Spleen (tissue), 11 donors: ENCODE measurements around the gene RPL35. TPM values are rescaled to one million over a fixed set of nuclear protein-coding genes. Genes with fewer than 3 reads are reported as not detected.

ENCODE experiments used
- DNase-seq: peaks from one replicate; pipeline ENCODE4 v3.0.0-alpha.2; 2020
- H3K27ac ChIP-seq, 8 donors: fragments of 200-600 bp; sonication (generic) in 7 of 8; 1 replicate in 4 of 8; 2 replicates in 4 of 8; pipeline versions ENCODE4 v1.5.0 to v1.8.0; 2016 to 2021; ENCODE audit warnings: inconsistent platforms in 4 of 8, mild to moderate bottlenecking in 4 of 8, moderate library complexity in 1 of 8
- H3K27me3 ChIP-seq, 7 donors: fragments of 200-600 bp; sonication (generic) in 6 of 7; replicated peaks in 1 of 7; 1 replicate in 4 of 7; 2 replicates in 3 of 7; pipeline versions ENCODE4 v1.5.0 to v1.8.0; 2016 to 2021; ENCODE audit warnings: inconsistent platforms in 3 of 7, mild to moderate bottlenecking in 1 of 7
- H3K36me3 ChIP-seq, 6 donors: fragments of 200-600 bp; sonication (generic) in 5 of 6; 1 replicate in 4 of 6; 2 replicates in 2 of 6; pipeline versions ENCODE4 v1.5.0 to v1.8.0; 2016 to 2021; ENCODE audit warnings: inconsistent platforms in 2 of 6
- H3K4me1 ChIP-seq, 6 donors: fragments of 200-600 bp; sonication (generic) in 5 of 6; 1 replicate in 3 of 6; 2 replicates in 3 of 6; pipeline versions ENCODE4 v1.5.0 to v1.8.0; 2016 to 2021; ENCODE audit warnings: inconsistent platforms in 3 of 6
- H3K4me3 ChIP-seq, 8 donors: fragments of 200-600 bp; sonication (generic) in 7 of 8; 1 replicate in 4 of 8; 2 replicates in 4 of 8; pipeline versions ENCODE4 v1.5.0 to v1.8.0; 2016 to 2021; ENCODE audit warnings: inconsistent platforms in 4 of 8, mild to moderate bottlenecking in 4 of 8, moderate library complexity in 2 of 8
- H3K9me3 ChIP-seq, 8 donors: fragments of 200-600 bp; sonication (generic) in 7 of 8; 1 replicate in 4 of 8; 2 replicates in 4 of 8; pipeline versions ENCODE4 v1.5.0 to v1.8.0; 2016 to 2021; ENCODE audit warnings: inconsistent platforms in 4 of 8
- CTCF ChIP-seq, 11 experiments: fragments of 200-600 bp in 7 of 11; fragments of 450-650 bp in 4 of 11; sonication (generic) in 4 of 11; IDR thresholded peaks in 8 of 11; conservative IDR thresholded peaks in 3 of 11; 1 replicate in 7 of 11; 2 replicates in 4 of 11; pipeline versions ENCODE4 v1.4.0 to v1.8.0; 2016 to 2021; ENCODE audit warnings: antibody characterized with exemption in 11 of 11, inconsistent platforms in 4 of 11, mild to moderate bottlenecking in 1 of 11
- POLR2A ChIP-seq, 3 donors: fragments of 450-650 bp; IDR thresholded peaks; one replicate each; pipeline ENCODE4 v1.5.1; 2017; ENCODE audit warnings: antibody characterized with exemption in 3 of 3, mild to moderate bottlenecking in 1 of 3
- POLR2AphosphoS5 ChIP-seq, 3 donors: sonication (generic); formaldehyde crosslinking; IDR thresholded peaks; one replicate each; pipeline ENCODE4 v1.5.1; 2017; ENCODE audit warnings: antibody characterized with exemption in 3 of 3
- WGBS, 5 donors: extraction: QIAGEN DNeasy Blood & Tissue Kit in 3 of 5; methylation state at CpG; one replicate each; pipeline versions ENCODE4 v1.1.5 to v1.1.7; 2013 to 2018; 5-methylcytosine and 5-hydroxymethylcytosine counted together
- intact Hi-C: fragments of 100-400 bp; cut with DNase I; formaldehyde crosslinking; loops from one replicate; pipeline ENCODE4 v1.15.0; 2023; ENCODE audit warnings: low total_unique reads
- polyA plus RNA-seq, 3 donors: library from polyadenylated mRNA; stranded (reverse); fragments of 200-250 nt; gene quantifications; one replicate each; pipeline ENCODE4 v1.2.1, GENCODE V29; 2013
- total RNA-seq, 7 donors: library from RNA; depleted of rRNA in 3 of 7; stranded (reverse); fragments of >200 nt in 3 of 7; fragmentation: NEBNext Ultra II Directional in 4 of 7; extraction: Animal tissue kit (Norgen Biotek cat#: 25700) in 4 of 7; gene quantifications; one replicate each; pipeline versions ENCODE4 v1.1.0 to v1.2.1, GENCODE V29; 2016 to 2021
- donor health status: healthy with polysubstance abuse.
- donor health status: DM: no; HTN: no; CAD: no; lungs with moderate emphysema.
- donor health status: DM: no; HTN: no; CAD: no.
- donor health status: Bipolar disorder and iron deficiency.
- donor health status: healthy.
- donor health status: DM: no; HTN: no; CAD: no.
- donor health status: DM: yes; HTN: yes; CAD: no.

Gene RPL35
- total and polyA plus RNA-seq, 10 donors = 873 to 8,208 (median 1,050) TPM

GRCh38 chr9:124853605-124854143, 8.1 kb downstream of the RPL35 start:
- H3K9me3 ChIP-seq = no peaks in the 10 kb centered on the region
- no peaks in the 10 kb centered on the region for H3K27me3 ChIP-seq
- peak overlapping the region in 7 of 8 donors; percentile 20 to 70 (median 43) for H3K4me3 ChIP-seq
- 56 to 83% (median 72%) methylated on average over 7 to 11 of the region's 11 CpGs for WGBS, 5 donors
- TF ChIP-seq POLR2A (IDR thresholded peaks at IDR 0.05) = no peak
- TF ChIP-seq CTCF (IDR thresholded peaks at IDR 0.05 in 8 of 11, conservative IDR thresholded peaks at IDR 0.05 in 3 of 11) = no peak
- no peak for TF ChIP-seq POLR2AphosphoS5 (IDR thresholded peaks at IDR 0.05)
- H3K27ac ChIP-seq = peak overlapping the region in 5 of 8 donors; percentile 27 to 68 (median 51)
- H3K36me3 ChIP-seq = peaks cover 3 to 28% (median 27%) of the 10 kb centered on the region in 6 donors
- H3K4me1 ChIP-seq = peaks cover 14 to 36% (median 21%) of the 10 kb centered on the region in 6 donors
- intact Hi-C loops = loop anchor here (2.0 to 10.0 kb wide), 2 partner anchors 79 to 291 kb away; partner anchors contain the start of gene SCAI
- no peak for DNase-seq

- Histone ChIP-seq H3K27ac (peak within 1 kb of the TSS in 6 of 8 donors; percentile 41 to 68 (median 50)), H3K4me3 (peak within 1 kb of the TSS; percentile 20 to 70 (median 42)), H3K4me1 (peaks cover 11 to 30% (median 16%) of the 10 kb centered on the region in 6 donors), H3K36me3 (peaks cover 0 to 21% (median 20%) of the 10 kb centered on the region in 6 donors), H3K27me3 (no peaks in the 10 kb centered on the region), H3K9me3 (no peaks in the 10 kb centered on the region)
- DNase-seq = peak; percentile 95
- intact Hi-C loops = loop anchor here (2.0 to 10.0 kb wide), 2 partner anchors 78 to 292 kb away; partner anchors contain the start of gene SCAI
- TF ChIP-seq POLR2AphosphoS5 (IDR thresholded peaks at IDR 0.05) (peak in 2 of 3 donors; percentile 62 to 78), POLR2A (IDR thresholded peaks at IDR 0.05) (no peak), CTCF (IDR thresholded peaks at IDR 0.05 in 8 of 11, conservative IDR thresholded peaks at IDR 0.05 in 3 of 11) (peak; percentile 89 to 100 (median 98))
- 2 to 4% (median 3%) methylated on average over 21 to 51 of the region's 51 CpGs for WGBS, 5 donors
These were observed 8.8 kb downstream of the RPL35 start, which contains the start of gene WDR38 for GRCh38 chr9:124852829-124853531. Gene WDR38 (plus strand): TSS chr9:124853460. CDS start chr9:124853532, 72 bp downstream.

GRCh38 chr9:124852121-124852828, 9.5 kb downstream of the RPL35 start:
- H3K9me3 ChIP-seq = no peaks in the 10 kb centered on the region
- WGBS, 5 donors = 61 to 88% (median 80%) methylated on average over 11 to 13 of the region's 13 CpGs
- peak overlapping the region in 5 of 8 donors; percentile 41 to 68 (median 51) for H3K27ac ChIP-seq
- peaks cover 11 to 24% (median 16%) of the 10 kb centered on the region in 6 donors for H3K4me1 ChIP-seq
- no peak for TF ChIP-seq POLR2AphosphoS5 (IDR thresholded peaks at IDR 0.05)
- H3K27me3 ChIP-seq = no peaks in the 10 kb centered on the region
- H3K36me3 ChIP-seq = peaks cover 0 to 14% (median 13%) of the 10 kb centered on the region in 6 donors
- peak; percentile 71 for DNase-seq
- intact Hi-C loops = loop anchor here (2.0 to 10.0 kb wide), 2 partner anchors 77 to 293 kb away; partner anchors contain the start of gene SCAI
- peak overlapping the region in 2 of 8 donors; percentile 54 to 70 for H3K4me3 ChIP-seq

GRCh38 chr9:124849801-124850200, 12.0 kb downstream of the RPL35 start:
- H3K4me3 ChIP-seq = no peak overlapping the region
- 59 to 77% (median 73%) methylated on average over 10 of the region's 10 CpGs for WGBS, 5 donors
- TF ChIP-seq POLR2AphosphoS5 (IDR thresholded peaks at IDR 0.05) = no peak
- no peak for TF ChIP-seq POLR2A (IDR thresholded peaks at IDR 0.05)
- no peak for TF ChIP-seq CTCF (IDR thresholded peaks at IDR 0.05 in 8 of 11, conservative IDR thresholded peaks at IDR 0.05 in 3 of 11)
- DNase-seq = no peak
- H3K27me3 ChIP-seq = no peaks in the 10 kb centered on the region
- H3K36me3 ChIP-seq = no peaks in the 10 kb centered on the region
- H3K27ac ChIP-seq = no peak overlapping the region
- intact Hi-C loops = loop anchor here (10.0 kb wide), 1 partner anchor 295 kb away; the partner anchor contains the start of gene SCAI
- H3K9me3 ChIP-seq = no peaks in the 10 kb centered on the region
- peaks cover 11 to 24% (median 16%) of the 10 kb centered on the region in 6 donors for H3K4me1 ChIP-seq
